GM12891 (cell line): ENCODE data around the gene SHC3.

ENCODE experiments used
- PAX5 ChIP-seq: IDR thresholded peaks from 2 replicates; pipeline ENCODE4 v1.6.1; 2011; ENCODE audit warnings: low read length, moderate library complexity, mild to moderate bottlenecking; ENCODE audit not compliant: insufficient read depth, severe bottlenecking
- POLR2A ChIP-seq: IDR thresholded peaks from 2 replicates; pipeline ENCODE4 v1.6.1; 2011; ENCODE audit warnings: low read depth, low read length, control low read depth
- POLR2AphosphoS5 ChIP-seq: IDR thresholded peaks from 2 replicates; pipeline ENCODE4 v1.6.1; 2011; ENCODE audit warnings: low read depth, low read length, control low read depth
- TAF1 ChIP-seq: IDR thresholded peaks from 2 replicates; pipeline ENCODE4 v1.6.1; 2011; ENCODE audit warnings: low read depth, low read length, control low read depth

DNA sequence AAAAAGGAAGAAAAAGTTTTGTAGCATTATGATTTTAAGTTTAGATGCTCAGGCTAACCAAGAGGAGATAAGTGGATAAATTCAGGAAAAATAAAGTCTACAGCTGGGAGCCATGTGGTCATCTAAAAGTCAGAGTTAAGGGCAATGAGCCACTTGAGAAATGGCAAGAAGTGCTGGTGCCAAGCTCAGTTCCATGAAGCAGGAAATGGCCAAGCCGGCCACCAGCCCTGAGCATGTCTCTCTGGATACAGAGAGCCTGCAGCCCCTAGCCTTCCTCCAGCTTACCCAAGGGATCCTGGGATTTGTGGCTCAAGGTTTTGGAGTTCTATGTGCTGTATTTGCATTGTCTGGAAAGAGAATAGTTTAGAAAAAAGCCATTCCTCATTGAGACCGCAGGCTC lies 199.6 kb downstream of the SHC3 start:
- TF ChIP-seq POLR2A (no peak), POLR2AphosphoS5 (no peak), TAF1 (no peak), PAX5 (no peak)
